ENCODE results near the gene CTDSPL2.

CTDSPL2 gene

DNA sequence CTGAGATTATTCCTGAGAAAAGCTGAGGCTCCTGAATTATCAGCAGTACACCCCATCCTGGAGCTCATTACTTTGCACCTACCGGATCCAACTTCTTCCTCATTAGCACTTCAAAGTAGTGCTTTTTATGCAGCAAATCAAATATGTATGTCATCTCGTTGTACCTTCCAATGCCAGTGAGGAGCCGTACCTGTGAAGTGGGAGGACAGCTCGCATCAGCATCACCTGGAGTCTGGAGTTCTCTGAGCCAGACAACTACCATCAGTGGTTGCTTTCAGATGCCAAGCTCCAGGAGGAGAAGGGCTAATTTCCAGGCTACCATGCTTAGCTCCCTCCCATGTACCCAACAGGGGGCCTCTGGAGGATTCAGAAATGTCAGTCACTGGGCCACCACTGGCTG is 141.9 kb downstream of the CTDSPL2 start:
- H3K4me3 ChIP-seq (ENCODE audit: low read depth, low read length), result no peak overlapping the region
- no peak for TF ChIP-seq CTCF (IDR thresholded peaks at IDR 0.05; ENCODE audit: control insufficient read depth, extremely low read depth, insufficient read depth)
- DNase-seq (ENCODE audit: low read depth), result no peak

DNA sequence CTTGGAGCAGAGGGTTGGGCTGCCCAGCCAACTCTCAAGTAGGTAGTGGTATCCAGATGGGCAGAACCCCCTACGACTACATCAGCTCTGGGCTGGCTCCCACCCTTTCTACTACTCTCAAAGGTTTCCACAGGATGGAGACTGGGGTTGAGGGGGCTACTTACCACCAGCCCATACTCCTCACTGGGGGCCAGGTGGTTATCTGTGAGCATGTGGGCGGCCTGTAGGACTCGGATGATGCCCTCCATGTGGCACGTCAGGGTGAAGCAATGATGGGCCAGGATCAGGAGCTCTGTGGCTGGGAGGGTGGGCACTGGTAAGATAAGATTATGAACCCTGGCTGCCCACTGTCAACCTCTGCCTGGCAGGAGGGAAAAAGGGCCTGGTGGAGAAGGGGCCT is 142.9 kb downstream of the CTDSPL2 start:
- H3K4me3 ChIP-seq (ENCODE audit: low read depth, low read length), result no peak overlapping the region
- TF ChIP-seq CTCF (IDR thresholded peaks at IDR 0.05; ENCODE audit: control insufficient read depth, extremely low read depth, insufficient read depth), result no peak
- DNase-seq (ENCODE audit: low read depth), result no peak

DNA sequence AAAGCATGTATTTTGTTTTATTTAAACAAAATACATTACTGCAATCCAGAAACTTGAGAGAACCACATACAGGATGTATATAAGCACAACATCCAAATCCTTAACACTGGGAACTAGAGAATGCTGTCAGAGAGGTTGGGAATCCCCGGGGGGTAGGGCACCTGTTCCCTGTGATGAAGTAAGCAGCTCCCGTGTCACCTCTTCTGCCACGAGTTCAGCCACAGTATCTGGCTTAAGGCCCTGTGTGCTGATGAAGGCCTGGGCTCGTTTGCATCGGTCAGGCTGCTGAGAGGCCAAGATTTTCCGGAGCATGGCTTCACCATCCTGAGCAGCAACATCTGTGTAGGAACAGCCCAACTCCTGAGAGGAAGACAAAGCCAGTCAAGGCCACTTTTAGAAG is 146.0 kb downstream of the CTDSPL2 start:
- H3K4me3 ChIP-seq (ENCODE audit: low read depth, low read length), result no peak overlapping the region
- no peak for TF ChIP-seq CTCF (IDR thresholded peaks at IDR 0.05; ENCODE audit: control insufficient read depth, extremely low read depth, insufficient read depth)
- DNase-seq (ENCODE audit: low read depth), result no peak

DNA sequence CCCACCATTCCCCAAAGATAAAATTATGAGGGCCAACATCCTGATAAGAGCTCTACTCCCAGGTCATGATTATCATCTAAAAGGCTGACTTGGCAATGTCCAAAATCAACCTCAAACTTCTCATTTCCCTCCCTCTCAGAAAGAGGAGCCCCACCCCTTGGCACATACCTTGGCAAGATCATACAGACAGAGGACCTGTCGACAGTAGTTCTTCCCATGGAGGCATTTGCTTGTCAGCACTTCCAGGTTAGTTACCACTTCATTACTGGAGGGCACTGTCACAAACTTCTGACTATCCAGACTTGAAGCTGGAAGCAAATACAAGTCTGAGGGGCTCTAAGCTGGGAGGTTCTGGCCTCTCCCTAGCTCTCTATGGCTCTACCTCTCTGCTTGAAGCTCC is 147.3 kb downstream of the CTDSPL2 start:
- TF ChIP-seq CTCF (IDR thresholded peaks at IDR 0.05; ENCODE audit: control insufficient read depth, extremely low read depth, insufficient read depth), result no peak
- no peak overlapping the region for H3K4me3 ChIP-seq (ENCODE audit: low read depth, low read length)
- DNase-seq (ENCODE audit: low read depth), result no peak

Data from LNCaP clone FGC (cell line).